D341Med (cell line): ENCODE data around the gene YWHAE.
A peak's percentile ranks its signal among the peaks of the same experiment; 100 is the strongest.
"Not testable (repeated sequence)": the region's sequence is repeated elsewhere in the genome, so short reads cannot be mapped to it uniquely, and the experiment has no call there.

Experiments used
- DNase-seq: peaks from one replicate; pipeline ENCODE4 v3.0.0; 2012; ENCODE audit warnings: low spot score

Gene YWHAE

DNA sequence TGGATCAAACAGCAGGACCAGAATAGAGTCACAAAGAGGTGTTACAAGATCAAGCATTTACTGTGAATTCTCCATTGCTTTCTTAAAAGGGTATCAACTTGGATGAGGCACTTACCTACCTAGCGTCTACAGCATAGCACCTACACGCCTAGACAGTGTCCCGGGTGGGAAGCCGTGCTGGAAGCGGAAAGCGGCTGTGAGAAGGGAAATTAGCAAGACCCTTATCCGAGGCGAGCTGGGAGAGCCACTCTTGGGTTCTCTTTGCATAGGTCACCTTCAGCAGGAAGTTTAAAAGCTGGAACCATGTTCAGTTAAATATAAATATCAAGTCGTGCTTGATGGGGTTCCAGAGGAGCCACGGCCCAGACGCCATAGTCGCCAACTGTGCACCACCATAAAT is 74.3 kb downstream of the YWHAE start:
- DNase-seq: no peak

DNA sequence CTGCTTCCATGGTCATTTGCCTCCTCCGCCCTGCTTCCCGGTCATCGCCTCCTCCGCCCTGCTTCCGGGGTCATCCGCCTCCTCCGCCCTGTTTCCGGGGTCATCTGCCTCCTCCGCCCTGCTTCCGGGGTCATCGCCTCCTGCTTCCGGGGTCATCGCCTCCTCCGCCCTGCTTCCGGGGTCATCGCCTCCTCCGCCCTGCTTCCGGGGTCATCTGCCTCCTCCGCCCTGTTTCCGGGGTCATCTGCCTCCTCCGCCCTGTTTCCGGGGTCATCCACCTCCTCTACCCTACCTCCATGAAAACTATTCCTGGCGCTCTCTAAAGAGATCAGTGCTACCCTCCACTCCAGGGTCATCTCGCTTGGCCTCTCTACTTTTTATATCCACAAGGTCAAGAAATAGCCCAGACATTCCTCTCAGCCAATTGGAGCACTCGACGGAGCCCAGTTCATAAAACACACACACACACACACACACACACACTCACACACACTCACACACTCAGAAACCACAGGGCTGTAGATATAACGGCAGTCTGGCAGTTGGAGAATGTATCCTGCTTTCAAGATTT is 75.7 kb downstream of the YWHAE start:
- no peak for DNase-seq

DNA sequence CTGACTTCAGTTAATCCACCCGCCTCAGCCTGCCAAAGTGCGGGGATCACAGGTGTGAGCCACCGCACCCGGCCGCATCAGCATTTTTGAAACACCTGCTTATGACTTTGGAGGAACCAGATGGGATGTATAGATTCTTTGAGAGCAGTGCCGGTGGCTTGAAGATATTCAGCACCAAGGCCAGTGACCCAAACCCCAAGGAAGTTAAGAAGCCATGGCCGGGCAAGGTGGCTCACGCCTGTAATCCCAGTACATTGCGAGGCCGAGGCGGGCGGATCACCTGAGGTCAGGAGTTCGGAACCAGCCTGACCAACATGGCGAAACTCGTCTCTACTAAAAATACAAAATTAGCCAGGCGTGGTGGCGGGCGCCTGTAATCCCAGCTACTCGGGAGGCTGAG is 76.7 kb downstream of the YWHAE start:
- DNase-seq: no peak

DNA sequence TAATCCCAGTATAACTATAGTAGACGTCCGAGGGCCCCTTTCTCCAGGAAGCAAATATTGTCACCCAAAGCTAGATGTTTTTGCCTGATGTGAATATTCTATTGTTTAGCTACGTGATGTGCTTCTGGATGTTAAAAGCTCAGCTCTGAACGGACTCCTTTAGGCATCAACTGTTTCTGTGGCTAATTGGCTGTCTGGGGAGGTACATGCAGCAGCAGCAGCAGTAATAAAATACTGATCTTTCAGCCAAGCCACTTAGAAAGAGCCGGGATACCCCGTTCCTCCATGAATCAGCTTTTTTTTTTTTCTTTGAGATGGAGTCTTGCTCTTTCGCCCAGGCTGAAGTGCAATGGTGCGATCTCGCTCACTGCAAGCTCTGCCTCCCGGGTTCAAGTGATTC is 77.5 kb downstream of the YWHAE start:
- DNase-seq: no peak

DNA sequence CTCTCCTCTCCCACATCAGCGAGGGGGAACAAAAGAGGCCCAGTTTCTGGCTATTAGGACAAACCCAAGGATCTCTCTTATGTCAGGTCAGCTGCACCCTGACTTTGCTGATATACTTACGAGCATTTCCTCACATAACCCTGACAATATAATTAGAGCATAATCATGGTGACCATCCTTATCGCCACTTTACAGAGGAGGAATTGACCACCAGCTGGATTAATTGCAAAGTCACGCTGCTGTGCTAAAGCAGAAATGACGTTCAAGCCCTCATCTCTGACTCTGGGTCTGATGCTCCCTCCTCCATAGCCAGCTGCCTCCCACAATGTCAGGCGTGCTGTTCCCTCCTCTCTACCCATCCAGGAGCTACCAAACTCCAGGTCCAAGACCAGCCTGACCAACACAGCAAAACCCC is 78.0 kb downstream of the YWHAE start:
- DNase-seq: no peak

DNA sequence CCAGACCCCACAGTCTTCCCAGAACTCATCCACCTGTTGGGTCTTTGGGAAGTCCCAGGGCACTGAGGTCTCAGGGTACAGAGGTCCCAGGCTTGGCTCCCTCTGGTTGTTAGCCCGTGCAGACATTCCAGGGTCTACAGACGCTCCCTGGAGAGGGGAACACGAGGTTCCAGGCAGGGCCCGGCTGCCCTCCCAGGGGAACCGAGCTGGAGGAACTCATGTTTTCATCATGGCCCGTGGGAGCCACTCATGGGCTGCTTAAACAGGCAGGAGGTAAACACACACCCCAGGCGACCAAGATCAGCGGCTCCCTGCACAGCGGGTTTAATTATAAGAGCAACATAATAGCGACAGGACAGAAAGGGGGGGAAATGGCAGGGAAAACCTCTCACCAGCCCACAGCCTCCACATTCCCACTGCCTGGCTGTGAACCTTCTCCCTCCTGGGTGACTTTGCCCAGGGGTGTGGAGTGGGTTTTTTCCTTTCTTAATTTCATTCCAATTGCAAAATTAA is 84.1 kb downstream of the YWHAE start:
- peak; percentile 52 for DNase-seq

DNA sequence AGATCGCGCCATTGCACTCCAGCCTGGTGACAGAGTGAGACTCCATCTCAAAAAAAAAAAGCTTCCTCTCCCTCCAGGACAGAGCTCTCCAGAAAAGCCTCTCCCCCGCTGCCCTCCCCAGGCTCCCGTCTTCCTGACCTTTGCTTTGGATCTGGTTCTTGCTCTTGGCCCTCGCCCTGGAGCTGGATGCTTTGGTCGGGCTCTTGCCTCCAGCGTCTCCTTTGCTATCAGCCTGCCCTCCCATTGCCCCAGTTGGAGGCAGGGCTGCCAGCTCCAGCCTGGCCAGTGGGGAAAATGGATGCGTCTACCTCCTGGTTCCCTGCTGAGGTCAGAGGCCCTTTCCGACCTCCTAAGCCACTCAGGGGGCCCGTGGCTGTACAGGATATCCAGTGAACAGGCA is 84.6 kb downstream of the YWHAE start:
- no peak for DNase-seq

DNA sequence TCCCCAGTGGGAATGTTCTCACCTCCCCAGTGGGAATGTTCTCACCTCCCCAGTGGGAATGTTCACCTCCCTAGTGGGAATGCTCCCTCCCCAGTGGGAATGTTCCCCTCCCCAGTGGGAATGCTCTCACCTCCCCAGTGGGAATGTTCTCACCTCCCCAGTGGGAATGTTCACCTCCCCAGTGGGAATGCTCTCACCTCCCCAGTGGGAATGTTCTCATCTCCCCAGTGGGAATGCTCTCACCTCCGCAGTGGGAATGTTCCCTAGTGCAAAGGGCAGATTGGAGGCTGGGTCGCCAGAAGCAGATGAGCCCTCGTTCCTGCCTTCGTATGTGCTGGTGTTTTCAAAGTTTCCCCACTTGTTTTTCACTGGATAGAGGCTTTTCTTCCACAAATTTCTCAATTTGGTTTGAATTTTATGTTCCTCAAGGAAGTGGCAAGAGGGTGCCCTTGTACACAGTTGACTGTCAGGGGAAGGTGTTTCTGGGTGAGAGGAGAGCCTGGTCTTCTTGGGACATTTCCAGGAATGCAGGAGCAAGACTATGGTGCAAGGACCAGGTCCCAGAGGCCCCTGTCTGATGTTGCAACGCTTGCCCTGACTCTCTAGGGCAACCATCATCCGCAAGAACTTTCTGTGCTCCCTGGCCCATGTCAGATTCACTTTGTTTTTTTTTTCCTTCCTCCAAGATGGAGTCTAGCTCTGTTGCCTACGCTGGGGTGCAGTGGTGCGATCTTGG is 86.6 kb downstream of the YWHAE start:
- DNase-seq: no peak

DNA sequence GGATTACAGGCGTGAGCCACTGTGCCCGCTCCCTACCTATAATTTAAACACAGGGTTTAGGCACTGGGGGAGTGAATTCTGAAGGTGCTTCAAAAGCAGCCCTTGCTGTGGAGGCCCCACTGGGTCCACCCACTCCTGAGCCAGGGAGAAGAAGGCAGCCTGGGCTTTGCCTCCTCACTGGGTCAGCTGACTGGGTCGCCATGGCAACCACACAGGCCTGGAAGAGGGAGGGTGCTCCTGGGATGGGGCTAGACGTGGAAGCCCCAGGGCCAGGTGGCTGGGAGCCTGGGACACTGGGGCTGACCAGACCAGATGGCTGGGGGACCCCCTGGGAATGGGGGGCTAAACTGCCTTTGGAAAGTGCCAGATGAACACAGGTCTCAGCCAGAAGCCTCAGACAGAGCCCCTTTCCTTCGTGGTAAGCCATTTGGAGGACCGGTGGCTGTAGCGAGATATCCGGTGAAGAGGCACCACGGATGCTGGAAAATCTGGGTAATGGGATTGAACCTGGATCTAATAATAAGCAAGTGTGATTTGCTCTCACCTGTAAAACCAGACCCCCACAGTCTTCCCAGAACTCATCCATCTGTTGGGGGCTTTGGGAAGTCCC is 87.7 kb downstream of the YWHAE start:
- peak; percentile 43 for DNase-seq

DNA sequence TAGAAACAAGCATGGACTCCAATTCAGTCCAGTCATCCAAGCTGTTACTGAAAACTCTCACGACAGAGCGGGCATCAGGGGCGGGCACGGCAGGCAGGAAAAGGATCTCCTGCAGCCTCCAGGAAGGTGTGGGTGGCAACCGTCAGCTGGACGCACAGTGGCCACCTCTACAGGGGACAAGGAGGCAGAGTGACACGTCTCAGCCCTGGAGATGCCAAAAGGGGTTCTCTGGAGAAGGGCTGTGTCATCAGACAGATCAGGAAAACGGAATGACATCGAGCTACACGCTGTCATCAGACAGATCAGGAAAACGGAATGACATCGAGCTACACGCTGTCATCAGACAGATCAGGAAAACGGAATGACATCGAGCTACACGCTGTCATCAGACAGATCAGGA is 92.2 kb downstream of the YWHAE start:
- not testable (repeated sequence) for DNase-seq

DNA sequence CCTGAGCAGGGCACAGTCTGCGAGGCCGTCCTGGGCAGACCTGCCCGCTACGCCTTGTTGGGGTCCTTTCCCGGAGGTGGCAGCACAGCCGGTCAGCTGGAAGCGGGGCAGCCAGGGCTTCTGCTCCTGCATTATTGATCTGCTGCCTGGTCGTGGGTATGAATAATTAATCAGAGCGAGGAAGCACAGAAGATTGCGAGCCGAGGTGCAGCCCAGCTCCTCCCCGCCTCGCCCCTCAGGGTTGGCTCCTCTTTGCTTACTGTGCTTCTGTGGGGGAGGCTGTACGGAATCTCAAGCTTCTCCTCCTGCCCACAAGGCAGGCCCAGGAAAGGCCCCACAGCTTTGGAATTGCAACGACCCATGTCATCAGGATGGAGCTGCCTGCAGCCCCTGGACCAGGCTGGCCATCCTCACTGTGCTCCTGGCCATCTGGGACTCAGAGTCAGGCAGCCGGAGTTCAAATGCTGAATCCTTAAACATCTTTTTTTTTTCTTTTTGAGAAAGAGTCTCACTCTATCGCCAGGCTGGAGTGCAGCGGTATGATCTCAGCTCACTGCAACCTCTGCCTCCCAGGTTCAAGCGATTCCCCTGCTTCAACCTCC is 95.0 kb downstream of the YWHAE start:
- no peak for DNase-seq

DNA sequence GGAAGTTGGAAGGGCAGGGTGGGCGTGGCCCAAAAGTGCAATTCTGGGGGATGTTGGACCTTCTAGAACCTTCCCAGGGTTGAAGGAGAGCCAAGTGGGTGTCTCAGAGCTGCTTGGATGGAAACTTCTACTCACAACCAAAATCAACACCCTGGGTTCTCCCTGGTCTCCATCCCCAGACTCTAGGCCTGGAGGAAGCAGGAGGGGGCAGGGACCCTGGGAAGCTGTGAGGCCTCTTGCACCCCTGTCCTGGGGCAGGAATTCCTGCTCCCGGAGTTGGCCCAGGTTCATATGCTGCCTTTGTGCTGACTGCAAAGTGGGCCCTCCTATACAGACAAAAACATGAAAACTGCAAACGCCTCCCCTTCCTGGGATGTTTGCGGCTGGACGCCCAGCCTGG is 95.5 kb downstream of the YWHAE start:
- DNase-seq: no peak

DNA sequence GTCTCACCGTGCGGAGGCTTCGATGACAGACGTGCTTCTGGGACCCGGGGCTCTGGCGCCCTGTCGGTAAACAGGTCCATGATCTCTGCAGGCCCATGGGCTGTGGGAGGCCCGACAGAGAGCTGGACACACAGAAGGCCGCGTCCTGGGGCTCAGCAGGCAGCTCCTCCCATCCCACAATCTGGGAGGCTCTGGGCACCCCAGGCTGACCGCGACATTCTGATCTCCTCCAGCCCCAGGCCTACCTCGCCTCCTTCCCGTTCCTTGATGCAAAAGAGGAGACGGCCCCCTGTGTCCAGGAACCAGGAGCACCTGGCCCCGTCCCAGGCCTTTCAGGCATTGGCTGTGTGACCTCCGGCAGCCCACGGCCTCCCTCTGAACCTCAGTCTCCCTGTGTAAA is 97.3 kb downstream of the YWHAE start:
- DNase-seq: no peak

DNA sequence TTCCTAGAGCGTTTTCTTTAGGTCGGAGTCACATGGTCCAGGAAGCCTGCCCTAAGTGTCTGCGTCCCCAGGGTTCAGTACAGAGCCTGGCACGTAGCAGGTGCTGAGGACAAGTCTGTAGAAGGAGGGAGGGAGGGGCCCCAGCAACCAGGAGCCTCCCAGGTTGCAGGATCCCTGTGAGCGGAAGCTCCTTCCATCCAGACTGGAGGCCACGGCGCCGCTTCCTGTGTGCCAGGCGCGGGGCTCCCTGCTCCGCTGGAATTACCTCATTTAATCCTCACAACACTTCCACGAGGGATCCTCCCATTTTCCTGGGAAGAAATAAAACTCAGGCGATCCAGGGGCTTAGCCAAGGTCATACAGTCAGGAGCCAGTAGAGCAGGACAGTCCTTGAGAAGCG is 98.5 kb downstream of the YWHAE start:
- DNase-seq: peak; percentile 14

DNA sequence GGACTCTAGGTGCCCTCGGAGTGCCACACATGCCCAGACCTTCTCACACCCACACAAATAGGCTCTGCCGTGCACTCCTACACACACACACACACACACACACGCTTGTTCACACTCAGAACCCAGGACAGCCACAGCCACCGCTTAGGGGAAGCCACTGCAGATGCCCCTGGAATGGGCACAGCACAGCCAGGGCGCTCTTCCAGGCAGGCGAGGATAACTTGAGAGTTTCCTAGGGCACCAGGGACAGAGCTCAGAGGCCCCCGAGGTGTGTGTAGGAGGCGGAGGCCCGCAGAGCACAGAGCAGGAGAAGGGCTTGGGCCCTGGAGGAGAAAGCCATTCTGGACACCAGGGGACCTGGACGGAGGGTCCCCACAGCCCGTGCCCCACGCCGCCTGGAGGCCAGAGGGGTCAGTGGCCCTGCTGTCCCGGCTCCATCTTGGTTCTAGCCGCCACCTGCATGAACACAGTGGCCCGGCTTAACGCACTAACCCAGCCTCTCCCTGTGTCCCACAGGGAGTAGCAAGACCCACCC is 99.6 kb downstream of the YWHAE start:
- peak; percentile 21 for DNase-seq

DNA sequence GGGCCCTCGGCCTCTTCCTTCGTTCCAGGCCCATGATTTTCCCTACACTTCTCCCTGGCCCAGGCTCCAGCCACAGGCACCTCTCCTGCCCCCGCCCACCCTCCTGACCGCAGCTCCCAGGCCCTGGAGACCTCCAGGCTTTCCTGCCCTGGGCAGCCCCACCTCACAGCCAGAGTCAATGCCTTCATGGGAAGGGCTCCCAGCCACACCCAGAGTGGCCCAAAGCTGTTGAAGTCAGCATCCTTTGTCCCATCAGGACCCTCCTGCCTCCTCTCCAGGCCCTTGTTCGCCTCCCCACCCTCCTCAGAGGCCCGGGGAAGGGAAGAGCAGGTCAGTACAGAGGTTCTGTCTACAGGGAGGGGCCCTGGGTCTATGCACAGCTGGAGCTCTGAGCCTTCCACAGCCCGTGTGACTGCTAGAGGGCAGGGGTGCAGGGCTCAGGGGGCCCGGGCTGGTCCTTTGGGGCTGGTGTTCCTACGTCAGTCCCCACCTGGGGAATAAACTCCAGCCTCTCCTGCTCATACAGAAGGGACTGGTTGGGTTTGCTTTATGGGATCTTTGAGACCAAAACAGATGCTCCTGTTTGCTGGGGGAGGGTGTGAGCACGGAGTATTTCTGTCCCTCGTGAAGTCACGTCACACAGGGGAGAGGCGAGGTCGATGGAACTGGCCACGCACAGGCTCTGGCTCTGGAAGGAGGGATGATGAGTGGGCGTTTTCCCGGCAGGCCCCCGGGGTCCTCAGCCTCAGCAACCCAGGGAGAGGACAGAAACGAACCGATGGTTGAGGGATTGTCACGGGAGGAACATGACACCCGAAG is 100.3 kb downstream of the YWHAE start:
- no peak for DNase-seq

DNA sequence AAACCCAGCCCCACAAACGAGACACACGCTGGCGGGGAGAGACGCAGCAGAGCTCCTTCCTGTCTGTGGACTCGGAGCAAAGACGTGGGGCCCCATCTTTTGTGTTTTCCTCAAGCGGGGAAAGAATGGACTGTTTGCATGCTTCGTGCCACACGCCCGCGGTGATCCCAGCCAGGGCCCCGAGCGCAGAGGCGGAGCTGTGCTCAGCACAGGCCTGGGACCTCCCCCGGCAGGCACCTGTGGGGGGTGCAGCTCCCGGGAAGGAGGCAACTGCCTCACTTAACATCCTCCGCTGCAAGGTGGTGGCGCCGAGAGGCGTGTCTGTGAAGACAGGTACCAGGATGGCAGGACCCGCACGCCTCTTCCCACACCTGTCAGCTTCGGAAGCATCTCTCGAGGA is 101.4 kb downstream of the YWHAE start:
- peak; percentile 32 for DNase-seq
